Fibroblast of lung (primary cell): ENCODE data around the gene AGPAT4. TPM values are rescaled to one million over a fixed set of nuclear protein-coding genes. Genes with fewer than 3 reads are reported as not detected.

Experiments used
- DNase-seq, 2 donors: peaks; one replicate each; pipeline versions ENCODE4 v3.0.0 to v3.0.0-alpha.2; 2010; ENCODE audit warnings: low read depth in 2 of 2
- H2AFZ ChIP-seq: 2 replicates; pipeline ENCODE4 v1.5.1; 2012; ENCODE audit warnings: low read length, control low read depth, inconsistent platforms
- H3K27ac ChIP-seq: 2 replicates; pipeline ENCODE4 v1.5.1; 2011; ENCODE audit warnings: low read length, control low read depth; ENCODE audit not compliant: insufficient read depth
- H3K27me3 ChIP-seq: 2 replicates; pipeline ENCODE4 v1.5.1; 2011; ENCODE audit warnings: mild to moderate bottlenecking, low read length; ENCODE audit not compliant: control insufficient read depth, insufficient read depth
- H3K36me3 ChIP-seq: 2 replicates; pipeline ENCODE4 v1.5.1; 2011; ENCODE audit warnings: low read length; ENCODE audit not compliant: control insufficient read depth, insufficient read depth
- H3K4me1 ChIP-seq: 2 replicates; pipeline ENCODE4 v1.5.1; 2011; ENCODE audit warnings: low read length; ENCODE audit not compliant: control insufficient read depth, insufficient read depth; ENCODE audit errors: extremely low read depth
- H3K4me2 ChIP-seq: 2 replicates; pipeline ENCODE4 v1.5.1; 2011; ENCODE audit warnings: low read length, control low read depth; ENCODE audit not compliant: insufficient read depth; ENCODE audit errors: extremely low read depth
- H3K4me3 ChIP-seq, 4 experiments: fragments of 200-600 bp in 1 of 4; sonication (generic) in 1 of 4; replicated peaks in 1 of 4; 2 replicates each; pipeline ENCODE4 v1.5.1; 2011 to 2016; ENCODE audit warnings: low read length in 4 of 4, low read depth in 3 of 4, mild to moderate bottlenecking in 3 of 4, control low read depth in 2 of 4, inconsistent platforms in 1 of 4, mixed read lengths in 1 of 4; ENCODE audit not compliant: insufficient read depth in 1 of 4; ENCODE audit errors: control extremely low read depth in 1 of 4
- H3K79me2 ChIP-seq: 2 replicates; pipeline ENCODE4 v1.5.1; 2012; ENCODE audit warnings: mild to moderate bottlenecking, low read length, inconsistent platforms; ENCODE audit not compliant: control insufficient read depth, insufficient read depth
- H3K9ac ChIP-seq: 2 replicates; pipeline ENCODE4 v1.5.1; 2011; ENCODE audit warnings: mild to moderate bottlenecking, low read length, control low read depth; ENCODE audit not compliant: insufficient read depth
- H3K9me3 ChIP-seq: 2 replicates; pipeline ENCODE4 v1.5.1; 2012; ENCODE audit warnings: low read depth, low read length; ENCODE audit not compliant: control insufficient read depth, insufficient read depth
- H4K20me1 ChIP-seq: 2 replicates; pipeline ENCODE4 v1.5.1; 2011; ENCODE audit warnings: low read length; ENCODE audit not compliant: control insufficient read depth, insufficient read depth; ENCODE audit errors: extremely low read depth
- CTCF ChIP-seq, 2 donors: IDR thresholded peaks in 1 of 2; conservative IDR thresholded peaks in 1 of 2; 1 replicate in 1 of 2; 2 replicates in 1 of 2; pipeline ENCODE4 v1.5.1; 2011 to 2012; ENCODE audit warnings: low read length in 2 of 2, control low read depth in 1 of 2, inconsistent platforms in 1 of 2, low read depth in 1 of 2, mild to moderate bottlenecking in 1 of 2
- EZH2 ChIP-seq: IDR thresholded peaks from 2 replicates; pipeline ENCODE4 v1.5.1; 2012; ENCODE audit warnings: low read length, control low read depth, mild to moderate bottlenecking; ENCODE audit errors: missing control alignments
- polyA plus RNA-seq, 2 donors: library from polyadenylated mRNA; depleted of rRNA in 1 of 2; stranded (reverse) in 1 of 2; unstranded in 1 of 2; fragments of >200 nt; gene quantifications; 2 replicates each; pipeline ENCODE4 v1.2.1, GENCODE V29; 2011 to 2012; ENCODE audit warnings: missing spikeins in 1 of 2
- total RNA-seq: library from RNA; depleted of rRNA; stranded (reverse); fragments of >200 nt; gene quantifications from 2 replicates; pipeline ENCODE4 v1.2.1, GENCODE V29; 2014

AGPAT4 gene
- total and polyA plus RNA-seq, 2 donors (not counting 1 experiment from before 2014, with no cell fraction given): 4.7 to 8.4 TPM

- no peaks in the 10 kb centered on the region for H3K36me3 ChIP-seq
- H3K4me1 ChIP-seq: no peaks in the 10 kb centered on the region
- H3K9ac ChIP-seq: no peak overlapping the region
- no peaks in the 10 kb centered on the region for H4K20me1 ChIP-seq
- no peak overlapping the region for H3K27ac ChIP-seq
- no peak overlapping the region for H3K4me2 ChIP-seq
- H2AFZ ChIP-seq: no peak overlapping the region
- peak; percentile 41 to 78 for DNase-seq
- H3K79me2 ChIP-seq: no peaks in the 10 kb centered on the region
- H3K4me3 ChIP-seq: no peak overlapping the region
- no peaks in the 10 kb centered on the region for H3K27me3 ChIP-seq
- TF ChIP-seq CTCF (conservative IDR thresholded peaks at IDR 0.05 in 1 of 2, IDR thresholded peaks at IDR 0.05 in 1 of 2; ENCODE audit: low read depth in 1 of 2, low read length in 2 of 2): no peak
- TF ChIP-seq EZH2: no peak
- no peaks in the 10 kb centered on the region for H3K9me3 ChIP-seq
Measured at GRCh38 chr6:161303628-161304340, 29.9 kb upstream of the AGPAT4 start.

- Histone ChIP-seq H3K27ac (no peak overlapping the region), H3K9me3 (no peaks in the 10 kb centered on the region), H2AFZ (no peak overlapping the region), H3K27me3 (no peaks in the 10 kb centered on the region), H3K36me3 (no peaks in the 10 kb centered on the region), H3K4me2 (no peak overlapping the region), H3K4me3 (no peak overlapping the region), H3K4me1 (no peaks in the 10 kb centered on the region), H3K79me2 (no peaks in the 10 kb centered on the region), H3K9ac (no peak overlapping the region), H4K20me1 (no peaks in the 10 kb centered on the region)
- no peak for TF ChIP-seq CTCF (conservative IDR thresholded peaks at IDR 0.05 in 1 of 2, IDR thresholded peaks at IDR 0.05 in 1 of 2; ENCODE audit: low read depth in 1 of 2, low read length in 2 of 2)
- no peak for TF ChIP-seq EZH2
- DNase-seq: no peak
Measured at GRCh38 chr6:161302949-161303348, 29.1 kb upstream of the AGPAT4 start.

GRCh38 chr6:161301338-161301737 lies 27.5 kb upstream of the AGPAT4 start:
- no peaks in the 10 kb centered on the region for H3K79me2 ChIP-seq
- H4K20me1 ChIP-seq: no peaks in the 10 kb centered on the region
- H3K4me2 ChIP-seq: no peak overlapping the region
- TF ChIP-seq EZH2 (no peak), CTCF (conservative IDR thresholded peaks at IDR 0.05 in 1 of 2, IDR thresholded peaks at IDR 0.05 in 1 of 2; ENCODE audit: low read depth in 1 of 2, low read length in 2 of 2) (no peak)
- no peaks in the 10 kb centered on the region for H3K9me3 ChIP-seq
- no peak overlapping the region for H3K27ac ChIP-seq
- no peaks in the 10 kb centered on the region for H3K4me1 ChIP-seq
- H3K9ac ChIP-seq: no peak overlapping the region
- H2AFZ ChIP-seq: no peak overlapping the region
- no peaks in the 10 kb centered on the region for H3K27me3 ChIP-seq
- no peaks in the 10 kb centered on the region for H3K36me3 ChIP-seq
- peak; percentile 84 to 87 for DNase-seq
- H3K4me3 ChIP-seq: no peak overlapping the region
